Retinal pigment epithelial cell (primary cell): ENCODE results near the gene PPP1R15A.
A peak's percentile ranks its signal among the peaks of the same experiment; 100 is the strongest.
"Not testable (repeated sequence)": the region's sequence is repeated elsewhere in the genome, so short reads cannot be mapped to it uniquely, and the experiment has no call there.

ENCODE experiments used
- DNase-seq: peaks from one replicate; pipeline ENCODE4 v3.0.0-alpha.2; 2010; ENCODE audit warnings: low read depth
- H3K4me3 ChIP-seq: 2 replicates; pipeline ENCODE4 v1.5.1; 2011; ENCODE audit warnings: mild to moderate bottlenecking, low read length, control low read depth, moderate library complexity
- CTCF ChIP-seq: conservative IDR thresholded peaks from 2 replicates; pipeline ENCODE4 v1.5.1; 2011; ENCODE audit warnings: low read depth, low read length, control low read depth, inconsistent platforms

PPP1R15A gene

DNA sequence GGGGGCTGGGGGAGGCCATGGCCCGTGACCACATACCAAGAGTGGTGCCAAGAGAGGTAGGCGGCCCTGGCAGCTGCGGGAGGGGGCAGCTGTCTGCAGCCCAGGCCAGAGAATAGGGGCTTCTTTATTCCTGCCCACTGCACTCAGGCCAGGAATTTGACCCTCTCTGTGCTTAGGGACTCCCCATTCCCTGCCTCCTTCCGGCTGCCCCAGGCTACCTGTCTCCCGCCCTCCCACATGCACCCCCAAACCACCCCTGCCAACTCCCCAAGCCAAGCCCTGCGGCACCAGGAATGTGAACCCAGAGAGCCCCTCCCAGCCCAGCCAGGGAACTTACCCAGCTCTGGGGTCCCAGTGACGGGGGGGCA, 4.5 kb upstream of the PPP1R15A start:
- H3K4me3 ChIP-seq: peak overlapping the region; percentile 40
- no peak for DNase-seq
- TF ChIP-seq CTCF: no peak

- TF ChIP-seq CTCF: no peak
- no peak for DNase-seq
- peak within 1 kb of the TSS; percentile 40 for H3K4me3 ChIP-seq
Measured at GRCh38 chr19:48868114-48868886, 3.9 kb upstream of the PPP1R15A start, which contains the start of gene PLEKHA4. Gene PLEKHA4 (minus strand): TSS chr19:48868617. CDS start chr19:48867620, 997 bp downstream.

GRCh38 chr19:48870048-48870447, 2.2 kb upstream of the PPP1R15A start:
- no peak for DNase-seq
- H3K4me3 ChIP-seq: no peak overlapping the region
- no peak for TF ChIP-seq CTCF

GRCh38 chr19:48871471-48872181, 595 bp upstream of the PPP1R15A start:
- H3K4me3 ChIP-seq: peak overlapping the region; percentile 20

DNA sequence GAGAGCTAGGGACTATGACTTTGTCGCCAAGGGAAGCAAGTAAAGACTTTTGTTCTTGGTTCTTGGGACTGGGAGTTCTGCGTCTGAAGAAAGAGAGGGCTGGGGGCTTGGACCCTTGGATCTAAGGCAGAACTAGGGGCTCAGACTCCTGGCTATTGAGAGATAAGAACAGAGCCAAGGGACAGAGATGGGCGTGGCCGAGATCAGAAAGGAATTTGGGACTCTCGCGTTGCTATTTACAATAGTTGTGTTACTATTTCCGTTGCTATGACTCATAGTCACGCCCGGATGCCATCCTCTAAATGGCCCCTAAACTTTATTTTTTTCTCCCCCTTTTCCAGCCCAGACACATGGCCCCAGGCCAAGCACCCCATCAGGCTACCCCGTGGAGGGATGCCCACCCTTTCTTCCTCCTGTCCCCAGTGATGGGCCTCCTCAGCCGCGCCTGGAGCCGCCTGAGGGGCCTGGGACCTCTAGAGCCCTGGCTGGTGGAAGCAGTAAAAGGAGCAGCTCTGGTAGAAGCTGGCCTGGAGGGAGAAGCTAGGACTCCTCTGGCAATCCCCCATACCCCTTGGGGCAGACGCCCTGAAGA, 759 bp downstream of the PPP1R15A start:
- peak overlapping the region; percentile 100 for H3K4me3 ChIP-seq
- peak; percentile 88 for DNase-seq
- TF ChIP-seq CTCF: no peak

More at GRCh38 chr19:48871471-48872181, 595 bp upstream of the PPP1R15A start:
- not testable (repeated sequence) for DNase-seq

GRCh38 chr19:48873476-48874302, 1.5 kb downstream of the PPP1R15A start:
- DNase-seq: no peak
- H3K4me3 ChIP-seq: peak overlapping the region; percentile 100
- TF ChIP-seq CTCF: no peak
